ENCODE results near the gene EN2.

EN2 gene

GRCh38 chr7:155464183-155464582 is 6.3 kb downstream of the EN2 start:
- DNase-seq (ENCODE audit: low read depth) = no peak

- no peak for DNase-seq (ENCODE audit: low read depth)
These were observed 7.2 kb downstream of the EN2 start for GRCh38 chr7:155464948-155465739.

- DNase-seq (ENCODE audit: low read depth) = no peak
These were observed 7.8 kb downstream of the EN2 start for GRCh38 chr7:155465761-155466141.

GRCh38 chr7:155466142-155466813 is 8.3 kb downstream of the EN2 start:
- DNase-seq (ENCODE audit: low read depth) = no peak

GRCh38 chr7:155466814-155467733 is 9.1 kb downstream of the EN2 start:
- no peak for DNase-seq (ENCODE audit: low read depth)

GRCh38 chr7:155467846-155468784 is 10.2 kb downstream of the EN2 start:
- no peak for DNase-seq (ENCODE audit: low read depth)

GRCh38 chr7:155468785-155469148 is 10.8 kb downstream of the EN2 start:
- DNase-seq (ENCODE audit: low read depth) = no peak

GRCh38 chr7:155469311-155470185 is 11.6 kb downstream of the EN2 start:
- DNase-seq (ENCODE audit: low read depth) = no peak

- DNase-seq (ENCODE audit: low read depth) = no peak
These were observed 12.2 kb downstream of the EN2 start for GRCh38 chr7:155470186-155470487.

GRCh38 chr7:155470686-155471638 is 13.0 kb downstream of the EN2 start:
- DNase-seq (ENCODE audit: low read depth) = peak; percentile 3

- no peak for DNase-seq (ENCODE audit: low read depth)
These were observed 13.8 kb downstream of the EN2 start for GRCh38 chr7:155471718-155472117.

GRCh38 chr7:155477476-155477875 is 19.5 kb downstream of the EN2 start:
- no peak for DNase-seq (ENCODE audit: low read depth)

GRCh38 chr7:155481764-155482163 is 23.8 kb downstream of the EN2 start:
- DNase-seq (ENCODE audit: low read depth) = no peak

- DNase-seq (ENCODE audit: low read depth) = no peak
These were observed 24.7 kb downstream of the EN2 start for GRCh38 chr7:155482511-155483183.

- DNase-seq (ENCODE audit: low read depth) = no peak
These were observed 25.3 kb downstream of the EN2 start for GRCh38 chr7:155483245-155483644.

GRCh38 chr7:155483868-155484325 is 26.0 kb downstream of the EN2 start:
- no peak for DNase-seq (ENCODE audit: low read depth)

- no peak for DNase-seq (ENCODE audit: low read depth)
These were observed 26.8 kb downstream of the EN2 start for GRCh38 chr7:155484483-155485399.

Measured in stromal cell of bone marrow (primary cell).